SK-MEL-5 (cell line): ENCODE data around the gene SELENOV. TPM values are rescaled to one million over a fixed set of nuclear protein-coding genes. Genes with fewer than 3 reads are reported as not detected.

Experiments
- DNase-seq: peaks from one replicate; pipeline ENCODE4 v3.0.0-alpha.2; 2016; ENCODE audit warnings: low read depth, low spot score
- in situ Hi-C: cut with HindIII; loops from 2 replicates; pipeline ENCODE4 v1.10.0; 2016; ENCODE audit warnings: low sequenced_read_pairs, high pct_unique_total_duplicates, low pct_unique_long_range_greater_than_20kb
- total RNA-seq: library from RNA; depleted of rRNA; stranded (reverse); fragments of >200 nt; shearing (Covaris generic); gene quantifications from 2 replicates; pipeline ENCODE4 v1.2.3, GENCODE V29; 2014; rRNA removed

Gene SELENOV
- total RNA-seq, 1 experiment from 2014 or later: not detected

- in situ Hi-C loops: no loop called here
- DNase-seq: no peak
These were observed 27.3 kb downstream of the SELENOV start for GRCh38 chr19:39542206-39542605.

- in situ Hi-C loops: no loop called here
- DNase-seq: no peak
These were observed 28.5 kb downstream of the SELENOV start for GRCh38 chr19:39543477-39543857.

GRCh38 chr19:39544226-39544903, 29.4 kb downstream of the SELENOV start:
- no peak for DNase-seq
- in situ Hi-C loops: no loop called here

- in situ Hi-C loops: no loop called here
- no peak for DNase-seq
These were observed 30.0 kb downstream of the SELENOV start for GRCh38 chr19:39544911-39545310.

GRCh38 chr19:39546599-39546998, 31.7 kb downstream of the SELENOV start:
- peak; percentile 22 for DNase-seq
- in situ Hi-C loops: no loop called here

GRCh38 chr19:39550197-39550596, 35.3 kb downstream of the SELENOV start:
- in situ Hi-C loops: no loop called here

GRCh38 chr19:39553082-39553652, 38.2 kb downstream of the SELENOV start:
- DNase-seq: no peak
- in situ Hi-C loops: no loop called here

More at GRCh38 chr19:39550197-39550596, 35.3 kb downstream of the SELENOV start:
- DNase-seq: no peak

- in situ Hi-C loops: no loop called here
- no peak for DNase-seq
These were observed 39.9 kb downstream of the SELENOV start for GRCh38 chr19:39554701-39555311.

GRCh38 chr19:39555883-39556282, 40.9 kb downstream of the SELENOV start:
- no peak for DNase-seq
- in situ Hi-C loops: no loop called here

GRCh38 chr19:39557811-39558623, 43.1 kb downstream of the SELENOV start:
- DNase-seq: peak; percentile 20
- in situ Hi-C loops: no loop called here

- in situ Hi-C loops: no loop called here
- DNase-seq: no peak
These were observed 43.7 kb downstream of the SELENOV start for GRCh38 chr19:39558624-39559117.

GRCh38 chr19:39563408-39563807, 48.5 kb downstream of the SELENOV start:
- no peak for DNase-seq
- in situ Hi-C loops: no loop called here

- DNase-seq: no peak
- in situ Hi-C loops: no loop called here
These were observed 51.1 kb downstream of the SELENOV start for GRCh38 chr19:39566064-39566463.

GRCh38 chr19:39568604-39569003, 53.7 kb downstream of the SELENOV start:
- in situ Hi-C loops: no loop called here
- no peak for DNase-seq

Other genes with a start within 250 kb of the SELENOV start
- not detected in 2 replicates for gene IFNL2, start 246.7 kb upstream of the SELENOV start, total RNA-seq
- not detected in 2 replicates for gene IFNL1, start 218.7 kb upstream of the SELENOV start, total RNA-seq
- gene LRFN1, start 194.3 kb upstream of the SELENOV start, total RNA-seq: 1.6 TPM in 2 replicates
- 0.58 and 0.88 TPM in 2 replicates for gene GMFG, start 179.1 kb upstream of the SELENOV start, total RNA-seq
- 69.9 and 78.5 TPM in 2 replicates for gene SAMD4B, start 172.7 kb upstream of the SELENOV start, total RNA-seq
- gene PAF1, start 124.0 kb upstream of the SELENOV start, total RNA-seq: 21.3 and 29.6 TPM in 2 replicates
- gene MED29, start 123.8 kb upstream of the SELENOV start, total RNA-seq: 20.9 and 23.2 TPM in 2 replicates
- gene ZFP36, start 108.3 kb upstream of the SELENOV start, total RNA-seq: 2.6 and 3.1 TPM in 2 replicates
- gene PLEKHG2, start 102.5 kb upstream of the SELENOV start, total RNA-seq: 22.3 and 27.2 TPM in 2 replicates
- 66.0 and 110 TPM in 2 replicates for gene RPS16, start 79.2 kb upstream of the SELENOV start, total RNA-seq
- 98.8 and 113 TPM in 2 replicates for gene SUPT5H, start 69.6 kb upstream of the SELENOV start, total RNA-seq
- 431 and 474 TPM in 2 replicates for gene TIMM50, start 34.3 kb upstream of the SELENOV start, total RNA-seq
- 42.4 and 45.3 TPM in 2 replicates for gene DLL3, start 16.2 kb upstream of the SELENOV start, total RNA-seq
- gene EID2B, start 17.7 kb downstream of the SELENOV start, total RNA-seq: 4.2 and 4.3 TPM in 2 replicates
- gene EID2, start 25.0 kb downstream of the SELENOV start, total RNA-seq: 16.7 and 20.7 TPM in 2 replicates
- not detected in 2 replicates for gene LGALS13, start 87.4 kb downstream of the SELENOV start, total RNA-seq
- not detected in 2 replicates for gene LGALS16, start 140.8 kb downstream of the SELENOV start, total RNA-seq
- not detected in 2 replicates for gene LGALS14, start 189.3 kb downstream of the SELENOV start, total RNA-seq
- gene CLC, start 222.9 kb downstream of the SELENOV start, total RNA-seq: not detected in 2 replicates